HCT116 (cell line): ENCODE results near the gene CCNB3. TPM values are rescaled to one million over a fixed set of nuclear protein-coding genes. Genes with fewer than 3 reads are reported as not detected.

Experiments used
- ATAC-seq: fragments of 200-7000 bp; cut with Tn5 transposase; 2 replicates; pipeline ENCODE4 v1.9.1; 2020; ENCODE audit warnings: mild to moderate bottlenecking, moderate library complexity
- BruUV-seq: library from RNA; stranded (reverse); fragments of 400-500 nt; replicated peaks from 2 replicates; lab custom pipeline; 2021; lab: Mats Ljungman, UMichigan
- CTCF ChIA-PET: fragments of 300-600 bp; sonication (Branson Sonifier 250); formaldehyde crosslinking; loops from one replicate; lab custom pipeline; 2021; ENCODE audit warnings: antibody characterized with exemption; lab: Charles Lee
- POLR2A ChIA-PET: fragments of 300-600, 350-600 bp; sonication (Branson Sonifier 250); formaldehyde crosslinking; loops from one replicate; lab custom pipeline; 2021; ENCODE audit warnings: antibody characterized with exemption; lab: Charles Lee
- RAD21 ChIA-PET, 2 experiments: fragments of 300-600 bp; sonication (Branson Sonifier 250); formaldehyde crosslinking; loops; one replicate each; lab custom pipeline; 2023; ENCODE audit warnings: low total read pairs in 2 of 2; ENCODE audit not compliant: uncharacterized antibody in 2 of 2, unreplicated experiment in 2 of 2, low non-redundant PET in 1 of 2; lab: Charles Lee
- DNase-seq: peaks from one replicate; pipeline ENCODE4 v3.0.0-alpha.2; 2010; ENCODE audit warnings: low read depth, low spot score
- H2AFZ ChIP-seq: fragments of 200-600 bp; shearing (Covaris generic), sonication (generic); 2 replicates; pipeline ENCODE4 v1.6.1; 2017; ENCODE audit warnings: low read depth, mixed run types, mixed read lengths, antibody characterized with exemption, low read length; ENCODE audit not compliant: poor library complexity, severe bottlenecking
- H3K27ac ChIP-seq: 2 replicates; pipeline ENCODE4 v1.5.1; 2012; ENCODE audit warnings: low read depth, low read length
- H3K27me3 ChIP-seq: fragments of 200-600 bp; sonication (generic); 2 replicates; pipeline ENCODE4 v1.6.1; 2016; ENCODE audit warnings: mixed run types, low read length, mixed read lengths; ENCODE audit not compliant: insufficient read depth
- H3K36me3 ChIP-seq, 2 experiments: fragments of 200-500 bp in 1 of 2; fragments of 200-600 bp in 1 of 2; sonication (Bioruptor generic) in 1 of 2; sonication (generic) in 1 of 2; 2 replicates each; pipeline versions ENCODE4 v1.5.1 to v1.6.1; 2014 to 2016; ENCODE audit warnings: low read length in 2 of 2, inconsistent platforms in 1 of 2, mixed read lengths in 1 of 2, mixed run types in 1 of 2; ENCODE audit not compliant: insufficient read depth in 2 of 2, control insufficient read depth in 1 of 2
- H3K4me1 ChIP-seq, 2 experiments: fragments of 200-600 bp in 1 of 2; sonication (generic) in 1 of 2; 2 replicates each; pipeline versions ENCODE4 v1.5.1 to v1.6.1; 2012 to 2017; ENCODE audit warnings: low read length in 2 of 2, inconsistent platforms in 1 of 2, mild to moderate bottlenecking in 1 of 2, mixed read lengths in 1 of 2, mixed run types in 1 of 2, moderate library complexity in 1 of 2; ENCODE audit not compliant: insufficient read depth in 2 of 2, control insufficient read depth in 1 of 2
- H3K4me2 ChIP-seq: fragments of 200-600 bp; sonication (generic); 2 replicates; pipeline ENCODE4 v1.6.1; 2017; ENCODE audit warnings: mixed run types, low read length, mixed read lengths
- H3K4me3 ChIP-seq, 2 experiments: fragments of 200-600 bp in 1 of 2; sonication (generic) in 1 of 2; replicated peaks in 1 of 2; 2 replicates each; pipeline ENCODE4 v1.5.1; 2011 to 2016; ENCODE audit warnings: low read length in 2 of 2, control low read depth in 1 of 2, low read depth in 1 of 2, mild to moderate bottlenecking in 1 of 2, mixed read lengths in 1 of 2, mixed run types in 1 of 2
- H3K79me2 ChIP-seq: fragments of 200-600 bp; sonication (generic); 2 replicates; pipeline ENCODE4 v1.6.1; 2017; ENCODE audit warnings: mild to moderate bottlenecking, mixed run types, low read length, moderate library complexity, mixed read lengths; ENCODE audit not compliant: insufficient read depth
- H3K9ac ChIP-seq: fragments of 200-600 bp; sonication (generic); 2 replicates; pipeline ENCODE4 v1.6.1; 2016; ENCODE audit warnings: low read length, mixed read lengths
- H3K9me2 ChIP-seq: fragments of 200-600 bp; sonication (generic), shearing (Covaris generic); 2 replicates; pipeline ENCODE4 v1.6.1; 2017; ENCODE audit warnings: mixed run types, mild to moderate bottlenecking, moderate library complexity; ENCODE audit not compliant: insufficient read depth
- H3K9me3 ChIP-seq, 2 experiments: fragments of 200-500 bp in 1 of 2; fragments of 200-600 bp in 1 of 2; sonication (Bioruptor generic) in 1 of 2; sonication (generic) in 1 of 2; 2 replicates each; pipeline ENCODE4 v1.6.1; 2014 to 2017; ENCODE audit warnings: low read length in 2 of 2, mixed read lengths in 2 of 2, inconsistent platforms in 1 of 2, low read depth in 1 of 2, mild to moderate bottlenecking in 1 of 2, mixed run types in 1 of 2, moderate library complexity in 1 of 2; ENCODE audit not compliant: control insufficient read depth in 1 of 2, insufficient read depth in 1 of 2
- H4K20me1 ChIP-seq: fragments of 200-600 bp; sonication (generic), shearing (Covaris generic); 2 replicates; pipeline ENCODE4 v1.6.1; 2017; ENCODE audit warnings: mixed run types, mild to moderate bottlenecking, moderate library complexity; ENCODE audit not compliant: insufficient read depth
- CBX3 ChIP-seq: IDR thresholded peaks from 2 replicates; pipeline ENCODE4 v1.6.1; 2012; ENCODE audit warnings: low read depth
- ELF1 ChIP-seq: IDR thresholded peaks from 2 replicates; pipeline ENCODE4 v1.6.1; 2012; ENCODE audit warnings: low read depth, borderline replicate concordance
- POLR2AphosphoS5 ChIP-seq: IDR thresholded peaks from 2 replicates; pipeline ENCODE4 v1.6.1; 2011; ENCODE audit warnings: mild to moderate bottlenecking, low read depth, low read length, moderate library complexity
- RAD21 ChIP-seq: IDR thresholded peaks from 2 replicates; pipeline ENCODE4 v1.6.1; 2012; ENCODE audit warnings: low read depth, mild to moderate bottlenecking
- REST ChIP-seq: IDR thresholded peaks from 2 replicates; pipeline ENCODE4 v1.6.1; 2012; ENCODE audit warnings: low read depth
- YY1 ChIP-seq: IDR thresholded peaks from 2 replicates; pipeline ENCODE4 v1.6.1; 2011; ENCODE audit warnings: low read length, low read depth, moderate library complexity, mild to moderate bottlenecking; ENCODE audit not compliant: insufficient replicate concordance; ENCODE audit errors: extremely low read depth
- ZNF274 ChIP-seq: fragments of 200-500 bp; sonication (Bioruptor generic); IDR thresholded peaks from 2 replicates; pipeline ENCODE4 v1.6.1; 2014; ENCODE audit warnings: mild to moderate bottlenecking, low read depth, low read length, inconsistent platforms
- intact Hi-C: fragments of 100-400 bp; cut with micrococcal nuclease; formaldehyde crosslinking; loops from 2 replicates; pipeline ENCODE4 v1.10.0; 2022
- total RNA-seq: library from RNA; stranded (reverse); gene quantifications from one replicate; pipeline ENCODE4 v1.2.1, GENCODE V29; 2021; ENCODE audit not compliant: unreplicated experiment

CCNB3 gene
- total RNA-seq, 1 experiment from 2014 or later = 2.9 TPM

GRCh38 chrX:50157545-50158135 is 46.9 kb upstream of the CCNB3 start:
- H3K27ac ChIP-seq = no peak overlapping the region
- RAD21 ChIA-PET = no interaction called here
- H3K4me3 ChIP-seq = no peak overlapping the region
- H3K9me2 ChIP-seq = no peaks in the 10 kb centered on the region
- no peak for TF ChIP-seq ZNF274
- TF ChIP-seq POLR2AphosphoS5 = no peak
- TF ChIP-seq CBX3 = no peak
- TF ChIP-seq ELF1 = no peak
- TF ChIP-seq REST = no peak
- no peak for TF ChIP-seq RAD21
- no peak for TF ChIP-seq YY1
- H3K4me2 ChIP-seq = no peak overlapping the region
- H4K20me1 ChIP-seq = no peaks in the 10 kb centered on the region
- H3K79me2 ChIP-seq = no peaks in the 10 kb centered on the region
- H3K36me3 ChIP-seq = no peaks in the 10 kb centered on the region
- BruUV-seq = no TSS peak
- H3K9ac ChIP-seq = no peak overlapping the region
- H3K4me1 ChIP-seq = 0 out of 4 replicates have a peak, but pooled peaks cover 2 to 3% of the 10 kb centered on the region in 2 experiments
- H3K27me3 ChIP-seq = no peaks in the 10 kb centered on the region
- CTCF ChIA-PET = no interaction called here
- POLR2A ChIA-PET = no interaction called here
- no peaks in the 10 kb centered on the region for H3K9me3 ChIP-seq
- ATAC-seq = no peak
- H2AFZ ChIP-seq = no peak overlapping the region
- intact Hi-C loops = no loop called here
- DNase-seq = no peak
